ENCODE data around the gene ACTR8. TPM values are rescaled to one million over a fixed set of nuclear protein-coding genes. Genes with fewer than 3 reads are reported as not detected.

The ACTR8 gene
- total and polyA plus RNA-seq, 2 of the 13 experiments (the other 11 are each of a cell fraction or from before 2014, with no cell fraction given): 15.5 to 29.0 TPM

DNA sequence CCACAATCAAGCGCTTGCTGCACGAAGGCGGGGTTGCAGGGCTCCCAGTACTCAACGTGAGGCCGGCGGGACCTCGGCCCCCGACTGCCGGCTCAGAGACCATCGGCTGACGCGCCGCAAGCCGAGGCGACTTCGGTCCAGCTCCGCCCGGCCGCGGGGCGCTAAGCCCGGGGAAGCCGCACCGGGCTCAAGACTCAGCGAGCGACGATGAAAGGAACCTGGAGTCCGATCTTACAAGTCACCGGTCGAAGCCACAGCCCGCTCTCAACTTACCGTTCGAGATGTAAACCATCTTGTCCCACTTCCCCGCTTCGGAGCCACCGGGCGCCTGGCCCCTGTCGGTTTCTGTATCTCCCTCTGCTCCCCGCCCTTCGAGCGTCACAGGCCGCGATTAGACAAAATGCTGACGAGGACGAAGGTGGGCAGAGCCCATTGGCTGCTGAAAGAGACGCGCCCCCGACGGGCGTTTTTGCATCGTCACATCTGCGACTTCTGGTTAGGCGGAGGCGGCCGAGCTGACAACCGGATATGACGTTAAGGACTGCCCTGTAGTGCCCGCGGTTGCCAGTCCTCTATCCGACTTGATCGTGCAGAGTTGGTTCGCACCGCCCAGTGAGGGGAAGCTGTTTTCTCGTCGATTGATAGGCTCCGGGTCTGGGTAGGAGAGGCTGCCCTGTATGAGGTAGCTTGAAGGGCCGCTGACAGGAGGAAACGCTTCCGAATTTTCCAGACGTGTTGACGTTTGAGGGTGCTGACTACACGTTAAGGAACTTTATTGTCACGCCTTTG, 9.7 kb upstream of the ACTR8 start, which contains the start of gene SELENOK (continued):
- TF ChIP-seq, protein P1, sequence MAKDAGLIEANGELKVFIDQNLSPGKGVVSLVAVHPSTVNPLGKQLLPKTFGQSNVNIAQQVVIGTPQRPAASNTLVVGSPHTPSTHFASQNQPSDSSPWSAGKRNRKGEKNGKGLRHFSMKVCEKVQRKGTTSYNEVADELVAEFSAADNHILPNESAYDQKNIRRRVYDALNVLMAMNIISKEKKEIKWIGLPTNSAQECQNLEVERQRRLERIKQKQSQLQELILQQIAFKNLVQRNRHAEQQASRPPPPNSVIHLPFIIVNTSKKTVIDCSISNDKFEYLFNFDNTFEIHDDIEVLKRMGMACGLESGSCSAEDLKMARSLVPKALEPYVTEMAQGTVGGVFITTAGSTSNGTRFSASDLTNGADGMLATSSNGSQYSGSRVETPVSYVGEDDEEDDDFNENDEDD (CRISPR knock-in tag; IDR thresholded peaks at IDR 0.05; ENCODE audit: borderline replicate concordance): peak; percentile 56; the same call in 1 of the 2 replicates
- TF ChIP-seq, protein P2, sequence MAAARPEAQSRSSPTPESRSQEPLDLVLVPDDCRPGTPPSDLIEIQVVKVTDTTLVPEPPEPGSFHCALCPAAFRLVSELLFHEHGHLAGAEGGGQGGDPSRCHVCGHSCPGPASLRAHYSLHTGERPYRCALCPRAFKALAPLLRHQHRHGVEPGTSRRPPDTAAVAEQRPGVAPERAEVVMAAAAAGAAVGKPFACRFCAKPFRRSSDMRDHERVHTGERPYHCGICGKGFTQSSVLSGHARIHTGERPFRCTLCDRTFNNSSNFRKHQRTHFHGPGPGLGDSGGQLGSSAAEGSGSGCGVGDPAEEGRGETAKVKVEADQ (CRISPR knock-in tag; IDR thresholded peaks at IDR 0.05; ENCODE audit: borderline replicate concordance): no peak
- TF ChIP-seq MYNN (CRISPR knock-in tag; IDR thresholded peaks at IDR 0.05; ENCODE audit: low read depth): 0 out of 2 replicates have a peak, but pooled peaks have one; percentile 46
- TF ChIP-seq, protein P3, sequence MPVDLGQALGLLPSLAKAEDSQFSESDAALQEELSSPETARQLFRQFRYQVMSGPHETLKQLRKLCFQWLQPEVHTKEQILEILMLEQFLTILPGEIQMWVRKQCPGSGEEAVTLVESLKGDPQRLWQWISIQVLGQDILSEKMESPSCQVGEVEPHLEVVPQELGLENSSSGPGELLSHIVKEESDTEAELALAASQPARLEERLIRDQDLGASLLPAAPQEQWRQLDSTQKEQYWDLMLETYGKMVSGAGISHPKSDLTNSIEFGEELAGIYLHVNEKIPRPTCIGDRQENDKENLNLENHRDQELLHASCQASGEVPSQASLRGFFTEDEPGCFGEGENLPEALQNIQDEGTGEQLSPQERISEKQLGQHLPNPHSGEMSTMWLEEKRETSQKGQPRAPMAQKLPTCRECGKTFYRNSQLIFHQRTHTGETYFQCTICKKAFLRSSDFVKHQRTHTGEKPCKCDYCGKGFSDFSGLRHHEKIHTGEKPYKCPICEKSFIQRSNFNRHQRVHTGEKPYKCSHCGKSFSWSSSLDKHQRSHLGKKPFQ (CRISPR knock-in tag; IDR thresholded peaks at IDR 0.05; ENCODE audit: insufficient replicate concordance): peak; percentile 12
- TF ChIP-seq KDM3A (CRISPR knock-in tag; IDR thresholded peaks at IDR 0.05; ENCODE audit: low read depth): no peak
- TF ChIP-seq NONO (IDR thresholded peaks at IDR 0.05): no peak
- peak; percentile 79 for TF ChIP-seq NONO (CRISPR knock-in tag; conservative IDR thresholded peaks at IDR 0.05)
- TF ChIP-seq ZC3H4 (CRISPR knock-in tag; IDR thresholded peaks at IDR 0.05; ENCODE audit: borderline replicate concordance): no peak
- peak; percentile 76 for TF ChIP-seq SPEN (CRISPR knock-in tag; IDR thresholded peaks at IDR 0.05; ENCODE audit: low read depth)
- TF ChIP-seq, protein P4, sequence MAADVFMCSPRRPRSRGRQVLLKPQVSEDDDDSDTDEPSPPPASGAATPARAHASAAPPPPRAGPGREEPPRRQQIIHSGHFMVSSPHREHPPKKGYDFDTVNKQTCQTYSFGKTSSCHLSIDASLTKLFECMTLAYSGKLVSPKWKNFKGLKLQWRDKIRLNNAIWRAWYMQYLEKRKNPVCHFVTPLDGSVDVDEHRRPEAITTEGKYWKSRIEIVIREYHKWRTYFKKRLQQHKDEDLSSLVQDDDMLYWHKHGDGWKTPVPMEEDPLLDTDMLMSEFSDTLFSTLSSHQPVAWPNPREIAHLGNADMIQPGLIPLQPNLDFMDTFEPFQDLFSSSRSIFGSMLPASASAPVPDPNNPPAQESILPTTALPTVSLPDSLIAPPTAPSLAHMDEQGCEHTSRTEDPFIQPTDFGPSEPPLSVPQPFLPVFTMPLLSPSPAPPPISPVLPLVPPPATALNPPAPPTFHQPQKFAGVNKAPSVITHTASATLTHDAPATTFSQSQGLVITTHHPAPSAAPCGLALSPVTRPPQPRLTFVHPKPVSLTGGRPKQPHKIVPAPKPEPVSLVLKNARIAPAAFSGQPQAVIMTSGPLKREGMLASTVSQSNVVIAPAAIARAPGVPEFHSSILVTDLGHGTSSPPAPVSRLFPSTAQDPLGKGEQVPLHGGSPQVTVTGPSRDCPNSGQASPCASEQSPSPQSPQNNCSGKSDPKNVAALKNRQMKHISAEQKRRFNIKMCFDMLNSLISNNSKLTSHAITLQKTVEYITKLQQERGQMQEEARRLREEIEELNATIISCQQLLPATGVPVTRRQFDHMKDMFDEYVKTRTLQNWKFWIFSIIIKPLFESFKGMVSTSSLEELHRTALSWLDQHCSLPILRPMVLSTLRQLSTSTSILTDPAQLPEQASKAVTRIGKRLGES (CRISPR knock-in tag; IDR thresholded peaks at IDR 0.05; ENCODE audit: borderline replicate concordance): no peak
- peak; percentile 45; the same call in 1 of the 2 replicates for TF ChIP-seq SMAD3 (CRISPR knock-in tag; IDR thresholded peaks at IDR 0.05)
- no peak for TF ChIP-seq ZNF253 (CRISPR knock-in tag; IDR thresholded peaks at IDR 0.05; ENCODE audit: borderline replicate concordance)
- TF ChIP-seq, protein P5, sequence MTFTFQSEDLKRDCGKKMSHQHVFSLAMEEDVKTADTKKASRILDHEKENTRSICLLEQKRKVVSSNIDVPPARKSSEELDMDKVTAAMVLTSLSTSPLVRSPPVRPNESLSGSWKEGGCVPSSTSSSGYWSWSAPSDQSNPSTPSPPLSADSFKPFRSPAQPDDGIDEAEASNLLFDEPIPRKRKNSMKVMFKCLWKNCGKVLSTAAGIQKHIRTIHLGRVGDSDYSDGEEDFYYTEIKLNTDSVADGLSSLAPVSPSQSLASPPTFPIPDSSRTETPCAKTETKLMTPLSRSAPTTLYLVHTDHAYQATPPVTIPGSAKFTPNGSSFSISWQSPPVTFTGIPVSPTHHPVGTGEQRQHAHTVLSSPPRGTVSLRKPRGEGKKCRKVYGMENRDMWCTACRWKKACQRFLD (CRISPR knock-in tag; IDR thresholded peaks at IDR 0.05; ENCODE audit: borderline replicate concordance): no peak
- TF ChIP-seq, protein P6, sequence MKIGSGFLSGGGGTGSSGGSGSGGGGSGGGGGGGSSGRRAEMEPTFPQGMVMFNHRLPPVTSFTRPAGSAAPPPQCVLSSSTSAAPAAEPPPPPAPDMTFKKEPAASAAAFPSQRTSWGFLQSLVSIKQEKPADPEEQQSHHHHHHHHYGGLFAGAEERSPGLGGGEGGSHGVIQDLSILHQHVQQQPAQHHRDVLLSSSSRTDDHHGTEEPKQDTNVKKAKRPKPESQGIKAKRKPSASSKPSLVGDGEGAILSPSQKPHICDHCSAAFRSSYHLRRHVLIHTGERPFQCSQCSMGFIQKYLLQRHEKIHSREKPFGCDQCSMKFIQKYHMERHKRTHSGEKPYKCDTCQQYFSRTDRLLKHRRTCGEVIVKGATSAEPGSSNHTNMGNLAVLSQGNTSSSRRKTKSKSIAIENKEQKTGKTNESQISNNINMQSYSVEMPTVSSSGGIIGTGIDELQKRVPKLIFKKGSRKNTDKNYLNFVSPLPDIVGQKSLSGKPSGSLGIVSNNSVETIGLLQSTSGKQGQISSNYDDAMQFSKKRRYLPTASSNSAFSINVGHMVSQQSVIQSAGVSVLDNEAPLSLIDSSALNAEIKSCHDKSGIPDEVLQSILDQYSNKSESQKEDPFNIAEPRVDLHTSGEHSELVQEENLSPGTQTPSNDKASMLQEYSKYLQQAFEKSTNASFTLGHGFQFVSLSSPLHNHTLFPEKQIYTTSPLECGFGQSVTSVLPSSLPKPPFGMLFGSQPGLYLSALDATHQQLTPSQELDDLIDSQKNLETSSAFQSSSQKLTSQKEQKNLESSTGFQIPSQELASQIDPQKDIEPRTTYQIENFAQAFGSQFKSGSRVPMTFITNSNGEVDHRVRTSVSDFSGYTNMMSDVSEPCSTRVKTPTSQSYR (CRISPR knock-in tag; IDR thresholded peaks at IDR 0.05; ENCODE audit: borderline replicate concordance): no peak
- TF ChIP-seq REL (CRISPR knock-in tag; conservative IDR thresholded peaks at IDR 0.05): 0 out of 2 replicates have a peak, but pooled peaks have one; percentile 69
- TF ChIP-seq PHF21A (CRISPR knock-in tag; IDR thresholded peaks at IDR 0.05): peak; percentile 41; the same call in 1 of the 2 replicates
- TF ChIP-seq RFXAP (CRISPR knock-in tag; IDR thresholded peaks at IDR 0.05; ENCODE audit: borderline replicate concordance): peak; percentile 86; the same call in 1 of the 2 replicates

All from HepG2 (cell line).